Neural progenitor cell (in vitro differentiated cells): ENCODE results near the gene PALB2.

Experiments used
- EZH2 ChIP-seq: fragments of 200-600 bp; sonication (generic); IDR thresholded peaks from 2 replicates; pipeline ENCODE4 v1.6.1; 2017; ENCODE audit warnings: antibody characterized with exemption, mild to moderate bottlenecking, moderate library complexity
- EZH2phosphoT487 ChIP-seq: fragments of 200-600 bp; sonication (generic); IDR thresholded peaks from 2 replicates; pipeline ENCODE4 v1.6.1; 2017; ENCODE audit warnings: antibody characterized with exemption
- TF ChIP-seq, protein P1 (sequence below): fragments of 200-600 bp; sonication (generic); IDR thresholded peaks from 2 replicates; pipeline ENCODE4 v1.5.1; 2017; ENCODE audit warnings: antibody characterized with exemption, mild to moderate bottlenecking

DNA sequence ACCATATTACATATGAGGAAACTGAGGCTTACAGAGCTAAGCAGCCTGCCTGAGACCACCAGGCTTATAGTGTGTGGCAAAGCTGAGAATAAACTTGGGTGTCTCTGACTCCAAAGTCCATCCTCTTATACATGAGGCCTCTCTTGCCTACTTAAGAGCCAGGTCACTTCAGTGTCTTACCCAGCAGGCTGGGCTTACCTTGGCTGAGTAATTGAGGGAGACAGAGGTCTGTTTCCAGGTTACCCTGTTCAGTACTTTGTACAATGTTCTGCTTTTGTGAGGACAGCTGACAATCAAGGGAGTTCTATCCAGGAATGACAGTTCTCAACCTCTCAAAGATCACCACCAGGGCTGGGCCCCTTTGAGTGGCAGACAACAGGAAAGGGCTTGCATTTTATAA lies 59.3 kb downstream of the PALB2 start:
- TF ChIP-seq, protein P1, sequence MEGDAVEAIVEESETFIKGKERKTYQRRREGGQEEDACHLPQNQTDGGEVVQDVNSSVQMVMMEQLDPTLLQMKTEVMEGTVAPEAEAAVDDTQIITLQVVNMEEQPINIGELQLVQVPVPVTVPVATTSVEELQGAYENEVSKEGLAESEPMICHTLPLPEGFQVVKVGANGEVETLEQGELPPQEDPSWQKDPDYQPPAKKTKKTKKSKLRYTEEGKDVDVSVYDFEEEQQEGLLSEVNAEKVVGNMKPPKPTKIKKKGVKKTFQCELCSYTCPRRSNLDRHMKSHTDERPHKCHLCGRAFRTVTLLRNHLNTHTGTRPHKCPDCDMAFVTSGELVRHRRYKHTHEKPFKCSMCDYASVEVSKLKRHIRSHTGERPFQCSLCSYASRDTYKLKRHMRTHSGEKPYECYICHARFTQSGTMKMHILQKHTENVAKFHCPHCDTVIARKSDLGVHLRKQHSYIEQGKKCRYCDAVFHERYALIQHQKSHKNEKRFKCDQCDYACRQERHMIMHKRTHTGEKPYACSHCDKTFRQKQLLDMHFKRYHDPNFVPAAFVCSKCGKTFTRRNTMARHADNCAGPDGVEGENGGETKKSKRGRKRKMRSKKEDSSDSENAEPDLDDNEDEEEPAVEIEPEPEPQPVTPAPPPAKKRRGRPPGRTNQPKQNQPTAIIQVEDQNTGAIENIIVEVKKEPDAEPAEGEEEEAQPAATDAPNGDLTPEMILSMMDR = no peak
- TF ChIP-seq EZH2 (no peak), EZH2phosphoT487 (no peak)
